Ovary (tissue), 9 donors: ENCODE results near the gene MIOX. TPM values are rescaled to one million over a fixed set of nuclear protein-coding genes. Genes with fewer than 3 reads are reported as not detected.

Experiments used
- DNase-seq, 5 donors: peaks; one replicate each; pipeline ENCODE4 v3.0.0-alpha.2; 2019 to 2020
- H3K27ac ChIP-seq, 2 donors: fragments of 200-600 bp; one replicate each; pipeline versions ENCODE4 v1.5.1 to v1.8.0; 2019 to 2022
- H3K27me3 ChIP-seq: fragments of 200-600 bp; one replicate; pipeline ENCODE4 v1.8.0; 2022
- H3K36me3 ChIP-seq: fragments of 200-600 bp; sonication (generic); one replicate; pipeline ENCODE4 v1.5.1; 2019
- H3K4me1 ChIP-seq: one replicate; pipeline ENCODE4 v1.8.1; 2013; ENCODE audit warnings: mild to moderate bottlenecking, moderate library complexity; ENCODE audit not compliant: insufficient read depth
- H3K4me3 ChIP-seq: fragments of 200-600 bp; sonication (generic); one replicate; pipeline ENCODE4 v1.5.1; 2017
- H3K9me3 ChIP-seq, 2 donors: fragments of 200-600 bp in 1 of 2; sonication (generic) in 1 of 2; one replicate each; pipeline versions ENCODE4 v1.5.1 to v1.8.1; 2013 to 2019; ENCODE audit warnings: mild to moderate bottlenecking in 1 of 2, moderate library complexity in 1 of 2
- CTCF ChIP-seq, 3 donors: fragments of 450-650 bp in 2 of 3; fragments of 200-600 bp in 1 of 3; IDR thresholded peaks; one replicate each; pipeline versions ENCODE4 v1.5.1 to v1.8.0; 2016 to 2022; ENCODE audit warnings: antibody characterized with exemption in 3 of 3, mild to moderate bottlenecking in 1 of 3
- EP300 ChIP-seq: sonication (generic); formaldehyde crosslinking; IDR thresholded peaks from one replicate; pipeline ENCODE4 v1.6.1; 2017; ENCODE audit warnings: antibody characterized with exemption
- POLR2A ChIP-seq: fragments of 450-650 bp; IDR thresholded peaks from one replicate; pipeline ENCODE4 v1.6.1; 2017; ENCODE audit warnings: antibody characterized with exemption, mild to moderate bottlenecking, moderate library complexity
- WGBS, 3 donors: extraction: QIAGEN DNeasy Blood & Tissue Kit in 1 of 3; methylation state at CpG; one replicate each; pipeline versions ENCODE4 v1.1.5 to v1.1.7; 2013 to 2017; 5-methylcytosine and 5-hydroxymethylcytosine counted together
- intact Hi-C, 4 donors: fragments of 100-400 bp; cut with DNase I; formaldehyde crosslinking; loops; one replicate each; pipeline versions ENCODE4 v1.11.0 to v1.15.1; 2022 to 2023
- polyA plus RNA-seq, 2 donors: library from polyadenylated mRNA; stranded (reverse); fragments of 200-250 nt in 1 of 2; fragments of 350-450 nt in 1 of 2; fragmentation: Illumina TruSeq in 1 of 2; extraction: RNeasy Lipid Tissue Mini Kit (QIAGEN cat#74804) in 1 of 2; gene quantifications; one replicate each; pipeline ENCODE4 v1.2.3, GENCODE V29; 2013 to 2014
- total RNA-seq, 7 donors: library from RNA; depleted of rRNA in 2 of 7; stranded (reverse); fragments of >200 nt in 2 of 7; fragmentation: NEBNext Ultra II Directional in 3 of 7; extraction: Animal tissue kit (Norgen Biotek cat#: 25700) in 3 of 7; gene quantifications; one replicate each; pipeline versions ENCODE4 v1.1.0 to v1.2.4, GENCODE V29; 2016 to 2023
- donor health status: DM: no; HTN: no; CAD: no; lungs with moderate emphysema.
- donor health status: DM: no; HTN: no; CAD: no.
- donor health status: Bipolar disorder and iron deficiency.
- donor health status: DM: yes; HTN: yes; CAD: no.
- donor health status: DM: no; HTN: no; CAD: no.
- donor health status: DM: yes; HTN: yes; CAD: no.

MIOX gene
- total and polyA plus RNA-seq, 9 donors, result 0.20 TPM; not detected in 8

- WGBS, 3 donors, result 63 to 77% (median 68%) methylated on average over 27 of the region's 27 CpGs
Measured at GRCh38 chr22:50490531-50491308, 4.1 kb downstream of the MIOX start.

GRCh38 chr22:50497093-50497492 lies 10.4 kb downstream of the MIOX start:
- intact Hi-C loops, result no loop called here
- TF ChIP-seq POLR2A, result no peak
- TF ChIP-seq CTCF (IDR thresholded peaks at IDR 0.05), result no peak
- TF ChIP-seq EP300, result no peak

More at GRCh38 chr22:50490531-50491308, 4.1 kb downstream of the MIOX start:
- H3K36me3 ChIP-seq, result no peaks in the 10 kb centered on the region
- no peak overlapping the region for H3K27ac ChIP-seq
- H3K9me3 ChIP-seq, result no peaks in the 10 kb centered on the region
- DNase-seq, result no peak
- intact Hi-C loops, result no loop called here
- H3K4me1 ChIP-seq, result no peaks in the 10 kb centered on the region
- no peaks in the 10 kb centered on the region for H3K27me3 ChIP-seq
- TF ChIP-seq CTCF (IDR thresholded peaks at IDR 0.05) (no peak), EP300 (no peak), POLR2A (no peak)
- no peak overlapping the region for H3K4me3 ChIP-seq

GRCh38 chr22:50498322-50498890 lies 11.7 kb downstream of the MIOX start:
- H3K27ac ChIP-seq, result no peak overlapping the region
- no peak for TF ChIP-seq POLR2A
- peak in 1 of 3 donors; percentile 17 for TF ChIP-seq CTCF (IDR thresholded peaks at IDR 0.05)

More at GRCh38 chr22:50497093-50497492, 10.4 kb downstream of the MIOX start:
- WGBS, 3 donors, result 84 to 87% (median 84%) methylated on average over 6 of the region's 6 CpGs
- no peaks in the 10 kb centered on the region for H3K27me3 ChIP-seq
- H3K27ac ChIP-seq, result no peak overlapping the region
- H3K4me3 ChIP-seq, result no peak overlapping the region
- H3K36me3 ChIP-seq, result no peaks in the 10 kb centered on the region
- H3K4me1 ChIP-seq, result no peaks in the 10 kb centered on the region
- no peak for DNase-seq
- no peaks in the 10 kb centered on the region for H3K9me3 ChIP-seq

GRCh38 chr22:50500452-50500851 lies 13.8 kb downstream of the MIOX start:
- no peak overlapping the region for H3K27ac ChIP-seq
- intact Hi-C loops, result loop anchor here in 1 of 4 donors (10.0 kb wide), 1 partner anchor 256 kb away; the partner anchor contains the start of gene TUBGCP6
- 79 to 86% (median 85%) methylated on average over 12 of the region's 12 CpGs for WGBS, 3 donors
- no peaks in the 10 kb centered on the region for H3K36me3 ChIP-seq
- no peak overlapping the region for H3K4me3 ChIP-seq
- no peak for DNase-seq
- no peaks in the 10 kb centered on the region for H3K9me3 ChIP-seq
- H3K4me1 ChIP-seq, result no peaks in the 10 kb centered on the region
- TF ChIP-seq POLR2A (no peak), EP300 (no peak), CTCF (IDR thresholded peaks at IDR 0.05) (no peak)
- H3K27me3 ChIP-seq, result no peaks in the 10 kb centered on the region

More at GRCh38 chr22:50498322-50498890, 11.7 kb downstream of the MIOX start:
- Histone ChIP-seq H3K36me3 (no peaks in the 10 kb centered on the region), H3K4me3 (no peak overlapping the region), H3K4me1 (no peaks in the 10 kb centered on the region), H3K9me3 (no peaks in the 10 kb centered on the region), H3K27me3 (no peaks in the 10 kb centered on the region)
- intact Hi-C loops, result no loop called here
- whole genome bisulfite sequencing, 3 donors, result 1 to 13% (median 3%) methylated on average over 13 of the region's 13 CpGs
- peak in 2 of 5 donors; percentile 38 to 52 for DNase-seq
